K562 treated with DMSO at 1 percent for 12 hours (cell line): ENCODE results near the gene URAD. TPM values are rescaled to one million over a fixed set of nuclear protein-coding genes. Genes with fewer than 3 reads are reported as not detected.

Experiments used
- total RNA-seq: library from RNA; unstranded; fragments of 300-600 nt; gene quantifications from 2 replicates; pipeline ENCODE4 v1.2.3, GENCODE V29; 2022; ENCODE audit not compliant: insufficient read depth

Gene URAD, protein sequence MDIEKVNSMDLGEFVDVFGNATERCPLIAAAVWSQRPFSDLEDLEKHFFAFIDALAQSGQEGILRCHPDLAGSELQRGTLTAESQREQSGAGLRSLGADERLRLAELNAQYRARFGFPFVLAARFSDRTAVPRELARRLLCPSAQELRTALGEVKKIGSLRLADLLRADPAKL
- not detected in 2 replicates for total RNA-seq

GRCh38 chr13:27988520-27988919 lies at the start of gene URAD:
Gene URAD (minus strand): TSS chr13:27988693. CDS start chr13:27988637, 56 bp downstream.

DNA sequence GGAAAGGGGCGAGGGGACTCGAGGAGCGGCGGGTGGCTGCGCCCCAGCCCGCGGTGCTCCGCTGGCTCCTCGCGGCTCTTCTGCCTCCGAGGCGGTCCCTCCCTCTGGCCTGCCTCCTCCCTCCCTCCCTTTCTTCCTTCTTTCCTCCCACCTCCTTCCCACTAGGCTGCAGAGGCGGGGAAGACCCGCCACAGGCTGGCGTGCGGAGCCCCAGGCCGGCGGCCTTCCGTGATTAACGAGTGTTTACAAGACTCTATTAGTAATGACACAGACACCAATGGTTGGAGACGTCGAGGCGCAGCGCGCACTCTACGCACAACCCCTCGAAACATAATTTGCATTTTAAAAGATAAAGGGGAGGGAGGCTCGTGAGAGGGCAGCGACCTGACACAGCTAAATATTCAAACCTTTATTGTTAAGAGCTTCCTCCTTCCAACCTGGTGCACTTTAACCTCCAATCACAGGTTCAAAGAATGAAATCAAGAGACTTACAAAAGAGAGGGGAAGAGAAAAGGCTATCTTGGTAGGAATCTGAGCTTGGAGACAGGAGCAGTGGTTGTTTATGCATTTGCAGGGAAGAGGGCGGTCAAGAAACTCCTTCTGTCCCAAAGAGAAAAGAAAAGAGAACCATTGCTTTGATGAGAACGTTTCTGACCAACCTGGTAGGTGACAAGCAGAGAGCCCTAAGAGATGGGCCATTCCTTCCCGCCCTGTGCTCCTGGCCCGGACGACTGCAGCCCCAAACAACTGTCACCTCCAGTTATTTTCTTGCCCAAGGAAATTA lies 19.2 kb downstream of the URAD start, which contains the start of gene CDX2:
CDX2 (minus strand) TSS at position 234 of the 784 bp plus-strand sequence. CDS start 309 bp downstream, outside the sequence.

Other genes starting within 250 kb of the URAD start
- not detected in 2 replicates for gene GSX1, start 196.2 kb downstream of the URAD start, total RNA-seq
- gene PDX1, start 68.7 kb downstream of the URAD start, total RNA-seq, result not detected in 2 replicates
- not detected in 2 replicates for gene CDX2, start 19.4 kb downstream of the URAD start, total RNA-seq
- not detected in 2 replicates for gene FLT3, start 111.9 kb upstream of the URAD start, total RNA-seq
- 2.1 and 10.4 TPM in 2 replicates for gene PAN3, start 149.9 kb upstream of the URAD start, total RNA-seq